ENCODE results near the gene HTR5A. TPM values are rescaled to one million over a fixed set of nuclear protein-coding genes. Genes with fewer than 3 reads are reported as not detected.
"Not testable (repeated sequence)": the region's sequence is repeated elsewhere in the genome, so short reads cannot be mapped to it uniquely, and the experiment has no call there.

Gene HTR5A
- total RNA-seq, 4 donors from 2014 or later: not detected

DNA sequence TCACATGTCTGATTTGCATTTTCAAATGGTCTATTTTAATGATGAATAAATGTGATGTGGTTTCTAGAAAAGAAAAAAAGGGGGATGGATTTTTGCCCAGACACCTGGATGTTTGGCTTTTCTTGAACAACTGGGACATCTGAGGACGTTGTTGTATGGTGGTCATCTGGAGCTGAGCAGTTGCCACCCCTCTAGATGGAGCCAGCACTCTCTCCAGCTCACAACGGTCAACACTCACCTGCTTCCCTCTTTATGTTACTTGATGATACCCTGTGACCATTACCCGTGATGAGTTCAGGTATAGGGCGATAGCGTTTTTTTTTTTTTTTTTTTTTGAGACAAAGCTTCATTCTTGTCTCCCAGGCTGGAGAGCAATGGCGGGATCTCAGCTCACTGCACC, 37.1 kb upstream of the HTR5A start:
- 58% methylated on average over 6 of the region's 6 CpGs for WGBS
- Histone ChIP-seq H3K4me1 (no peaks in the 10 kb centered on the region), H3K4me3 (no peak overlapping the region), H3K9me3 (peaks cover 0 to 5% (median 2%) of the 10 kb centered on the region in 4 donors), H3K27me3 (no peaks in the 10 kb centered on the region), H3K27ac (replicated peaks in 1 of 4) (no peak overlapping the region), H3K36me3 (no peaks in the 10 kb centered on the region)
- no peak for TF ChIP-seq POLR2A (IDR thresholded peaks at IDR 0.05; ENCODE audit: low read depth)
- no peak for TF ChIP-seq EP300 (IDR thresholded peaks at IDR 0.05)
- TF ChIP-seq POLR2AphosphoS5 (IDR thresholded peaks at IDR 0.05): no peak
- TF ChIP-seq, protein P1, sequence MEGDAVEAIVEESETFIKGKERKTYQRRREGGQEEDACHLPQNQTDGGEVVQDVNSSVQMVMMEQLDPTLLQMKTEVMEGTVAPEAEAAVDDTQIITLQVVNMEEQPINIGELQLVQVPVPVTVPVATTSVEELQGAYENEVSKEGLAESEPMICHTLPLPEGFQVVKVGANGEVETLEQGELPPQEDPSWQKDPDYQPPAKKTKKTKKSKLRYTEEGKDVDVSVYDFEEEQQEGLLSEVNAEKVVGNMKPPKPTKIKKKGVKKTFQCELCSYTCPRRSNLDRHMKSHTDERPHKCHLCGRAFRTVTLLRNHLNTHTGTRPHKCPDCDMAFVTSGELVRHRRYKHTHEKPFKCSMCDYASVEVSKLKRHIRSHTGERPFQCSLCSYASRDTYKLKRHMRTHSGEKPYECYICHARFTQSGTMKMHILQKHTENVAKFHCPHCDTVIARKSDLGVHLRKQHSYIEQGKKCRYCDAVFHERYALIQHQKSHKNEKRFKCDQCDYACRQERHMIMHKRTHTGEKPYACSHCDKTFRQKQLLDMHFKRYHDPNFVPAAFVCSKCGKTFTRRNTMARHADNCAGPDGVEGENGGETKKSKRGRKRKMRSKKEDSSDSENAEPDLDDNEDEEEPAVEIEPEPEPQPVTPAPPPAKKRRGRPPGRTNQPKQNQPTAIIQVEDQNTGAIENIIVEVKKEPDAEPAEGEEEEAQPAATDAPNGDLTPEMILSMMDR (IDR thresholded peaks at IDR 0.05): no peak
- DNase-seq (ENCODE audit: extremely low spot score): no peak
- intact Hi-C loops (cut with DNase I): no loop called here

DNA sequence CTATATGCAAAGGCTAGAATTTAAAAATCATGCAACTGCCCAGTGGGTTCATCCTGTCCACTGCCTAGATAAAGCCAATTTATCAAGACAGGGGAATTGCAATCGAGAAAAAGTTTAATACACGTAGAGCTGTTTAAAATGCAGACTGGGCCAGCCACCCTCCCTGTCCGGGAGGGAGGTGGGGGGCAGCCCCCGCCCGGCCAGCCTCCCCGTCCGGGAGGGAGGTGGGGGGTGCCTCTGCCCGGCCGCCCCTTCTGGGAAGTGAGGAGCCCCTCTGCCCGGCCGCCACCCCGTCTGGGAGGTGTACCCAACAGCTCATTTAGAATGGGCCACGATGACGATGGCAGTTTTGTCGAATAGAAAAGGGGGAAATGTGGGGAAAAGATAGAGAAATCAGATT, 35.6 kb upstream of the HTR5A start:
- DNase-seq (ENCODE audit: extremely low spot score); H3K27ac ChIP-seq (replicated peaks in 1 of 4); H3K4me3 ChIP-seq; H3K36me3 ChIP-seq; intact Hi-C loops (cut with DNase I); H3K9me3 ChIP-seq; H3K27me3 ChIP-seq; H3K4me1 ChIP-seq: not testable (repeated sequence)
- 86% methylated on average over 10 of the region's 15 CpGs for WGBS

DNA sequence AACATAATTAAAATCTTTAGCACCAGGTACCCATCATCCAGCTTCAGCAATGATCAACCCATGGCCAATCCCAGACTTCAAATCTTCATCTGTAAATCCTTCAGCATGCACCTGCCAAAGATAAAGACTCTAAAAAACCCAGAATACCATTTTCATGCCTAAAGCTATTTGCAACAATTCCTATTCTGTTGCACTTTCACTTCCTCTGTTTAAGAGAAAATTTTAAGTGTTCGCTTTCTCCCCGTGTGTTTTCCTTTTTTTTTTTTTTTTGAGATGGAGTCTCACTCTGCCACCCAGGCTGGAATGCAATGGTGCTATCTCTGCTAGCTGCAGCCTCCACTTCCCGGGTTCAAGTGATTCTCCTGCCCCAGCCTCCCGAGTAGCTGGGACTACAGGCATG, 31.8 kb upstream of the HTR5A start:
- 82% methylated on average over 4 of the region's 4 CpGs for WGBS
- Histone ChIP-seq H3K9me3 (peaks cover 0 to 7% (median 2%) of the 10 kb centered on the region in 4 donors), H3K27me3 (peaks cover 0 to 5% (median 0%) of the 10 kb centered on the region in 4 donors), H3K36me3 (no peaks in the 10 kb centered on the region), H3K4me3 (no peak overlapping the region), H3K4me1 (no peaks in the 10 kb centered on the region), H3K27ac (replicated peaks in 1 of 4) (no peak overlapping the region)
- intact Hi-C loops (cut with DNase I): no loop called here
- DNase-seq (ENCODE audit: extremely low spot score): no peak
- TF ChIP-seq, protein P1 (IDR thresholded peaks at IDR 0.05): no peak
- TF ChIP-seq POLR2AphosphoS5 (IDR thresholded peaks at IDR 0.05): no peak
- no peak for TF ChIP-seq POLR2A (IDR thresholded peaks at IDR 0.05; ENCODE audit: low read depth)
- TF ChIP-seq EP300 (IDR thresholded peaks at IDR 0.05): no peak

DNA sequence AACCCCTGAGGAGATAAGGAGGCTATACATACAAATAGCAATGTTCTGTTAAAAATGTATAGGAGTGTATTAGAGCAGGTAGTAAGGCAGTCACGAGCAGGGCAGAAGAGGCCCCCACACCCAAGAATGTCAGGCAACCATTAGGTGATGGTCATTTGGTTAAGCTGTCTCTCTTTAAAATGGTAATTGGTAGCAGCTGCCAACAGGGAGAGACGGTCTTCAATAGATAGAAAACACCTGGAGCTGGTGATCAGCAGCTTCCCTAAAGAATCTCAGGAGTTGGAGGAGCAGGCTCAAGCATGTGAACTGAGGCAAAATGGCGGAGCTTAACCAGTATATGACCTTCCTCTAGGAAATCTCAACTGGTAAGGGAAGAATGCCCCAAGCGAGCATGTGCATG, 26.4 kb upstream of the HTR5A start:
- Histone ChIP-seq H3K4me3 (no peak overlapping the region), H3K36me3 (no peaks in the 10 kb centered on the region), H3K9me3 (peaks cover 0 to 7% (median 2%) of the 10 kb centered on the region in 4 donors), H3K4me1 (no peaks in the 10 kb centered on the region), H3K27ac (replicated peaks in 1 of 4) (no peak overlapping the region), H3K27me3 (peaks cover 0 to 5% (median 0%) of the 10 kb centered on the region in 4 donors)
- no peak for DNase-seq (ENCODE audit: extremely low spot score)
- intact Hi-C loops (cut with DNase I): no loop called here
- 50% methylated on average over 4 of the region's 4 CpGs for WGBS
- no peak for TF ChIP-seq POLR2A (IDR thresholded peaks at IDR 0.05; ENCODE audit: low read depth)
- TF ChIP-seq EP300 (IDR thresholded peaks at IDR 0.05): no peak
- TF ChIP-seq, protein P1 (IDR thresholded peaks at IDR 0.05): no peak
- TF ChIP-seq POLR2AphosphoS5 (IDR thresholded peaks at IDR 0.05): no peak

DNA sequence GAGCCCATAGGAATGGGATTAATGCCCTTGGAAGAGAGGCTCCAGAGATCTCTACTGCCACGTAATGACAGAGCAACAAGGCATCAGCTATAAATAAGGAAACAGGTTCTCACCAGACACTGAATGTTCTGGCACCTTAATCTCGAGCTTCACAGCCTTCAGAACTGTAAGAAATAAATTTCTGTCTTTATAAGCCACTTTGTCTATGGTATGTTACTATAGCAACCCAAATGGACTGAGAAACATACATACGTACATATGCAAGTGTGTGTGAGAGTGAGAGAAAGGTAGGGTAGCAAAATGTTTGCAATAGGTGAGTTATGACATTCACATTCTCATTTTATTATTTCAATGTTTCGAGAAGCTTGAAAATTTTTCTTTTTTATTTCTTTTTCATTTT, 22.1 kb upstream of the HTR5A start:
- no peak for DNase-seq (ENCODE audit: extremely low spot score)
- Histone ChIP-seq H3K27me3 (peaks cover 0 to 6% (median 0%) of the 10 kb centered on the region in 4 donors), H3K9me3 (peaks cover 0 to 2% (median 0%) of the 10 kb centered on the region in 4 donors), H3K4me3 (no peak overlapping the region), H3K27ac (replicated peaks in 1 of 4) (no peak overlapping the region), H3K36me3 (no peaks in the 10 kb centered on the region), H3K4me1 (no peaks in the 10 kb centered on the region)
- WGBS: 60% methylated on average over 4 of the region's 4 CpGs
- intact Hi-C loops (cut with DNase I): no loop called here
- TF ChIP-seq, protein P1 (IDR thresholded peaks at IDR 0.05): no peak
- TF ChIP-seq EP300 (IDR thresholded peaks at IDR 0.05): no peak

Measured in esophagus muscularis mucosa (tissue), 4 donors.